GM18498 (cell line): Measurements from ENCODE around the gene CD93.

Source experiments
- ATAC-seq: cut with Tn5 transposase; IDR thresholded peaks from one replicate; pipeline ENCODE4 v1.9.1; 2021; ENCODE audit warnings: mild to moderate bottlenecking, moderate library complexity; ENCODE audit not compliant: unreplicated experiment

CD93 gene

GRCh38 chr20:23084282-23084844 lies 1.8 kb downstream of the CD93 start:
- ATAC-seq: no peak

GRCh38 chr20:23083553-23084220 lies 2.4 kb downstream of the CD93 start:
- no peak for ATAC-seq

- no peak for ATAC-seq
Observed at GRCh38 chr20:23082846-23083552, 3.1 kb downstream of the CD93 start.

- no peak for ATAC-seq
Observed at GRCh38 chr20:23081263-23081819, 4.8 kb downstream of the CD93 start.

- ATAC-seq: no peak
Observed at GRCh38 chr20:23080521-23080920, 5.6 kb downstream of the CD93 start.

- no peak for ATAC-seq
Observed at GRCh38 chr20:23079926-23080325, 6.2 kb downstream of the CD93 start.

- no peak for ATAC-seq
Observed at GRCh38 chr20:23079016-23079351, 7.1 kb downstream of the CD93 start.

- ATAC-seq: no peak
Observed at GRCh38 chr20:23078351-23079015, 7.6 kb downstream of the CD93 start.

- ATAC-seq: no peak
Observed at GRCh38 chr20:23077277-23077676, 8.8 kb downstream of the CD93 start.

GRCh38 chr20:23074052-23074451 lies 12.1 kb downstream of the CD93 start:
- ATAC-seq: no peak

- ATAC-seq: no peak
Observed at GRCh38 chr20:23072892-23073586, 13.1 kb downstream of the CD93 start.

- no peak for ATAC-seq
Observed at GRCh38 chr20:23071996-23072395, 14.1 kb downstream of the CD93 start.

- no peak for ATAC-seq
Observed at GRCh38 chr20:23071398-23071797, 14.7 kb downstream of the CD93 start.

GRCh38 chr20:23069108-23069507 lies 17.0 kb downstream of the CD93 start:
- no peak for ATAC-seq

- ATAC-seq: no peak
Observed at GRCh38 chr20:23068283-23068682, 17.8 kb downstream of the CD93 start.

GRCh38 chr20:23066772-23067171 lies 19.4 kb downstream of the CD93 start:
- ATAC-seq: no peak

GRCh38 chr20:23065266-23066201 lies 20.6 kb downstream of the CD93 start:
- ATAC-seq: no peak

GRCh38 chr20:23063581-23063980 lies 22.5 kb downstream of the CD93 start:
- ATAC-seq: no peak

- no peak for ATAC-seq
Observed at GRCh38 chr20:23063168-23063567, 23.0 kb downstream of the CD93 start.

GRCh38 chr20:23062632-23063031 lies 23.5 kb downstream of the CD93 start:
- ATAC-seq: no peak
